ENCODE data around the gene ACIN1. TPM values are rescaled to one million over a fixed set of nuclear protein-coding genes. Genes with fewer than 3 reads are reported as not detected.

Gene ACIN1
- polyA plus RNA-seq, 1 donor: 225 TPM

DNA sequence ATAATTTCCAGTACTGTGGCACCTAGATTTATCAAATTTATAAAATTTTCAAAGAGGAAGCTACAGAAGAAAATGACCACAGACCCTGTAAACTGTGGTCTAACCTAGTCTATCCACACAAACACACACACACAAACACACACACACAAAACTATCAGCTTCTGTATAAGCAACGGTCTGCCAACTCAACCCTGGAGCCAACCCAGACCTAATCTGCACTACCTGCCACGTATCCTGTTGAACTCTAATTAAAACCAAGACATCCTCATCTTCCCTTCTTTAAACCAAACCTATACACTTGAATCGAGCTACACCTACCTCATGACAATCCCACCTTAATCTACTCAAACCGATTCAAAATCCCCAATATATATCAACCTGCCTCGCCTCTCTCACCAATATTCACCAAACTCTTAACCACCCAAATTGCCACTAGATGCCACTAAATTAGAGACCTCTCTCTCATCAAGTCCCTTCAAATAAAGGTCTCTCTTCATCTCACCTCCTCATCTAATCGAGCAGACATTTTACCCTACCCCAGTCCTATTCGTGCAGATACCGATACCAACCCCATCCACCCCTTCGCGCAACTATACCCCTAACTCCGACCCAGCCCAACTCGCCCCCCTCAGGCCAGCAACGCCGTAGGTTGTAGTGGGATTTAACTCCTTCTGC lies 808 bp downstream of the ACIN1 start:
- 0% methylated on average over 4 of the region's 14 CpGs for WGBS (ENCODE audit: insufficient coverage, low lambda C conversion rate)
- H3K36me3 ChIP-seq (ENCODE audit: control insufficient read depth, insufficient read depth, low read length): peaks cover 46% of the 10 kb centered on the region
- peak overlapping the region; percentile 95 for H3K4me3 ChIP-seq (ENCODE audit: low read length)
- peaks cover 13% of the 10 kb centered on the region for H3K4me1 ChIP-seq (ENCODE audit: control insufficient read depth, insufficient read depth, low read length)
- DNase-seq: no peak
- no peaks in the 10 kb centered on the region for H3K27me3 ChIP-seq (ENCODE audit: control insufficient read depth, insufficient read depth, low read length)
- no peaks in the 10 kb centered on the region for H3K9me3 ChIP-seq (ENCODE audit: control insufficient read depth, low read depth, low read length)
- H3K27ac ChIP-seq (ENCODE audit: low read length): peak overlapping the region; percentile 98

DNA sequence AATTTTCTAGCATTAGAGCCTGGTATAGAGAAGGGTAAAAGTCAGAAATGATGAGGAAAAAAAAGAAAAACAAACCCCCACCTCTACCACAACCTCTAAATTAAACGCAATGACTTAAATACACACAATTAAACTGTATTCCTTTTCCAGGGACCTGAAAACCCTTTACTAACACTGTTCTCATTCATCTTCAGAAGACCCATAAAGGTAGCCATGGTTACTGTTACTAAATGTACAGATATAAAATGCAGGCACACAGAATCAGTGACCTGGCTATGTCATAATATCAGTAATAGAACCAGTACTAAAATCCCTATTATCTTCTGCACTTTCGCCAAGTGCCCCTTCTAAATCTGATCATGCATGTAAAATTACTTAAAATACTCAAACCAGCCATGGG lies 1.4 kb downstream of the ACIN1 start:
- peaks cover 13% of the 10 kb centered on the region for H3K4me1 ChIP-seq (ENCODE audit: control insufficient read depth, insufficient read depth, low read length)
- H3K27me3 ChIP-seq (ENCODE audit: control insufficient read depth, insufficient read depth, low read length): no peaks in the 10 kb centered on the region
- peak overlapping the region; percentile 95 for H3K4me3 ChIP-seq (ENCODE audit: low read length)
- DNase-seq: no peak
- H3K27ac ChIP-seq (ENCODE audit: low read length): no peak overlapping the region
- WGBS (ENCODE audit: insufficient coverage, low lambda C conversion rate): 60% methylated on average over 1 of the region's 2 CpGs
- no peaks in the 10 kb centered on the region for H3K9me3 ChIP-seq (ENCODE audit: control insufficient read depth, low read depth, low read length)
- peaks cover 48% of the 10 kb centered on the region for H3K36me3 ChIP-seq (ENCODE audit: control insufficient read depth, insufficient read depth, low read length)

DNA sequence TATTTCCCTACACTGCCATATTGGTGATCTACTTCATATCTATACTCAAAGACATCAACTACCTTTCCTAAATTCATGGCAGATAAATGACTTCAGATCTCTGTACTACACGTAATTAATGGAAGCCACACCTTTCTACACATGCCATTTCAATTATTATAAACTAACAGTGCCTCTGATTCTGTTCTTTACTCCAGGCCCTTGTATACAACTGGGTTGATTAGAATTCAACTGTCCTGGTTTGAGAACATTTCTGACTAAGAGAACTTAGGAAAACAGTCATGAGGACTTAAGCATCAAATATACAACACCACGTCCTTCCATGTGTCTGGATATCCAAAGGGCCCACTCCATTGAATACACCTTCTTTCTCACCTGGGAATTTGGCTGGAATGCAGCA lies 1.8 kb downstream of the ACIN1 start:
- Histone ChIP-seq H3K9me3 (ENCODE audit: control insufficient read depth, low read depth, low read length) (no peaks in the 10 kb centered on the region), H3K27ac (ENCODE audit: low read length) (no peak overlapping the region), H3K4me3 (ENCODE audit: low read length) (peak overlapping the region; percentile 95), H3K4me1 (ENCODE audit: control insufficient read depth, insufficient read depth, low read length) (peaks cover 13% of the 10 kb centered on the region), H3K36me3 (ENCODE audit: control insufficient read depth, insufficient read depth, low read length) (peaks cover 48% of the 10 kb centered on the region), H3K27me3 (ENCODE audit: control insufficient read depth, insufficient read depth, low read length) (no peaks in the 10 kb centered on the region)
- no peak for DNase-seq
- 50% methylated on average over 1 of the region's 2 CpGs for WGBS (ENCODE audit: insufficient coverage, low lambda C conversion rate)

DNA sequence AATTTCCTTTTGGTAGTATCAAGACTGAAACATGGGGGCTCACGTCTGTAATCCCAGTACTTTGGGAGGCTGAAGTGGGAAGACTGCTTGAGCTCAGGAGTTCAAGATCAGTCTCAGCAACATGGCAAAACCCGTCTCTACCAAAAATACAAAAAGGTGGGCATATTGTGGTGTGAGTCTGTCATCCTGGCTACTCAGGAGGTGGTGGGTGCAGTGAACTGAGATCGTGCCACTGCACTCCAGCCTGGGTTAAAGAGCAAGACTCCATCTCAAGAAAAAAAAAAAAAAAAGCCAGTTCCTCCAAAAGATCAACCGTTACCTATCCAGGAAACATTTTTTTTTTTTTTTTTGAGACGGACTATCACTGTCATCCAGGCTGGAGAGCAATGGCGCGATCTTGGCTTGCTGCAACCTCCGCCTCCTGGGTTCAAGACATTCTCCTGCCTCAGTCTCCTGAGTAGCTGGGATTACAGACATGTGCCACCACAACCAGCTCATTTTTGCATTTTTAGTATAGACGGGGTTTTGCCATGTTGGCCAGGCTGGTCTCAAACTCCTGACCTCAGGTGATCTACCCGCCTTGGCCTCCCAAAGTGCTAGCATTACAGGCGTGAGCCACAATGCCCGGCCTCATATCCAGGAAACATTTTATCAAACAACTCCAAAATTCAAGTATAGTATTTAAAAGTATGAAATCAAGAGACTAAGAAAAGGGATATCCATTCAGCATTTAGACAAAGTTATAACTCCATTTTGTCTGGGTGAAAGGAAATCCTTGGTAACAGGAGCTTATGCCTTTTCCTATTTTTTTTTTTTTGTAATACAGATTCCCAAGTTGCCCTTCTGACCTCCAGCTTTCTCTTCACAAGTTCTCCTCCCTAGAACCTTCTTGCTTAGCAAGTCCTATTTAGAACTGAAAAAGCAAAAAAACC lies 3.4 kb downstream of the ACIN1 start:
- Histone ChIP-seq H3K27ac (ENCODE audit: low read length) (no peak overlapping the region), H3K36me3 (ENCODE audit: control insufficient read depth, insufficient read depth, low read length) (peaks cover 52% of the 10 kb centered on the region), H3K27me3 (ENCODE audit: control insufficient read depth, insufficient read depth, low read length) (no peaks in the 10 kb centered on the region), H3K4me1 (ENCODE audit: control insufficient read depth, insufficient read depth, low read length) (peaks cover 13% of the 10 kb centered on the region), H3K9me3 (ENCODE audit: control insufficient read depth, low read depth, low read length) (no peaks in the 10 kb centered on the region), H3K4me3 (ENCODE audit: low read length) (no peak overlapping the region)
- no CpG with 5 or more reads among the region's 12 CpGs for WGBS (ENCODE audit: insufficient coverage, low lambda C conversion rate)
- DNase-seq: no peak

DNA sequence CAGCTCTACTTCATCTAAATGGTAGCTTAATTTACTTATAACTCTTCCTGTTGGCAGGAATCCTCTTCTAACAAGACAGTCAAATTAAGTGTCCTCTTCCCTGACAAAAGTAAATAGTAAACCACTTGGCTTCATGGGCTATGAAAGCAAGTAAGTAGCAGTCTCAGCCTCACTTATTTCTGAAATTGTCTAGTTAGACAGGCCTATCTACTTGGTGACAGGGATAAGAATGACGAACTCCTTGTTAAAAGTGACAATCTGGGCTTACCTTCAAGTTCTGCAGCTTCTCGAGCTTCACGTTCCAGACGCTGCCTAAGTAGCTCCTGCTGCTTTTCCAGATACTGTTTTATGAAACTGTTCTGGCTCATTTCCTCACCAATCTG lies 4.7 kb downstream of the ACIN1 start:
- Histone ChIP-seq H3K27me3 (ENCODE audit: control insufficient read depth, insufficient read depth, low read length) (no peaks in the 10 kb centered on the region), H3K9me3 (ENCODE audit: control insufficient read depth, low read depth, low read length) (no peaks in the 10 kb centered on the region), H3K27ac (ENCODE audit: low read length) (no peak overlapping the region), H3K4me1 (ENCODE audit: control insufficient read depth, insufficient read depth, low read length) (peaks cover 18% of the 10 kb centered on the region), H3K36me3 (ENCODE audit: control insufficient read depth, insufficient read depth, low read length) (peaks cover 63% of the 10 kb centered on the region), H3K4me3 (ENCODE audit: low read length) (no peak overlapping the region)
- WGBS (ENCODE audit: insufficient coverage, low lambda C conversion rate): no CpG with 5 or more reads among the region's 4 CpGs
- DNase-seq: no peak

DNA sequence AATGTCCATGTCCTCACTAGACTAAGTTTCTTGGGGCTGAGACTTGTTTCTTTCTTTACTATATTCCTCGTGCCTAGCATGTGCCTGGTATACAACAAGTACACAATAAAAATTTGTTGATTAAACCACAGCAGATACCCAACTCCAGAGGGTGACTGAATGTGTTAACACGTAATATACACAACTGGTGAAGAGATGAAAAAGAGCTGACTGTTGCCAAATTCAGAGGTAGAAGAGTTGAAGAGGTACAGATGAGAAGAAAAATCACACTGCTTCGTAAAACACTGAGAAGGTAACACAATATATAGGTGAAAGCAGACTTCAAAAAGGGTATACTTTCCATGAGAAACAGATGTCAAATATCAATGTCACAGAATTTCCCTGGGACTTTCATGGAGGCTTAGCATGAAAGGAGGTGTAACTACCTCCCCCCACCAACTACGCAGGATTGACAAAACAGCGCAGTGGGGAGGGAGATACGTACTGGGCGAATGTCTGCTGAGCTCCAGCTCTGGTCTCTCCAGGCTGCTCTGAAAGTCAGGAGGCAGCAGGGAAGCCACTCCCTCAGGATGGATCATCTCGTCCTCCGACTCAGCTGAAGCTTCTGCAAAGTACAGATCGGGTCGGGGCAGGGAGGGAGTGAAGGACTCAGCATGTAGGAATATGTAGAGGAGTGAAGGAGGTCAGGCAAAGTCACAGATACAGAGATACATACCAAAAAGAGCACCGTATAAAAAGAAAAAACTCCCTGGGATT lies 5.3 kb downstream of the ACIN1 start:
- no peaks in the 10 kb centered on the region for H3K27me3 ChIP-seq (ENCODE audit: control insufficient read depth, insufficient read depth, low read length)
- H3K9me3 ChIP-seq (ENCODE audit: control insufficient read depth, low read depth, low read length): no peaks in the 10 kb centered on the region
- H3K4me3 ChIP-seq (ENCODE audit: low read length): no peak overlapping the region
- no peak overlapping the region for H3K27ac ChIP-seq (ENCODE audit: low read length)
- no peak for DNase-seq
- H3K4me1 ChIP-seq (ENCODE audit: control insufficient read depth, insufficient read depth, low read length): peaks cover 18% of the 10 kb centered on the region
- peaks cover 67% of the 10 kb centered on the region for H3K36me3 ChIP-seq (ENCODE audit: control insufficient read depth, insufficient read depth, low read length)
- 100% methylated on average over 1 of the region's 12 CpGs for WGBS (ENCODE audit: insufficient coverage, low lambda C conversion rate)

DNA sequence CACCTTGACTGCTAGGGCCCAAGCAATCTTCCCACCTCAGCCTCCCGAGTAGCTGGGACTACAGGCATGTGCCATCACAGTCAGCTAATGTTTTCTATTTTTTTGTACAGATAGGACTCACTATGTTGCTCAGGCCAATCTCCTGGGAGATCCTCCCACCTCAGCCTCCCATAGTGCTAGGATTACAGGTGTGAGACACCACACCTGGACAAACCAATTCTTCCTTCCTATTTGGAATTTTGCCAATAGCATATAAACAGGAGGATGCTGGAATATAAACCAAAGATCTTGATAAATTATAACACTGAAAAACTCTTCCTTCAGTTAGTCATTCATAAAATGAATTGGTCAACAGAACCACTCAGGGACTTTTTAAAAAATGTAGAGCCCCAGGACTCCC lies 8.4 kb downstream of the ACIN1 start:
- no CpG with 5 or more reads among the region's 1 CpG for WGBS (ENCODE audit: insufficient coverage, low lambda C conversion rate)
- Histone ChIP-seq H3K4me1 (ENCODE audit: control insufficient read depth, insufficient read depth, low read length) (peaks cover 5% of the 10 kb centered on the region), H3K4me3 (ENCODE audit: low read length) (no peak overlapping the region), H3K27me3 (ENCODE audit: control insufficient read depth, insufficient read depth, low read length) (no peaks in the 10 kb centered on the region), H3K27ac (ENCODE audit: low read length) (peak overlapping the region; percentile 65), H3K9me3 (ENCODE audit: control insufficient read depth, low read depth, low read length) (no peaks in the 10 kb centered on the region), H3K36me3 (ENCODE audit: control insufficient read depth, insufficient read depth, low read length) (peaks cover 82% of the 10 kb centered on the region)
- no peak for DNase-seq

DNA sequence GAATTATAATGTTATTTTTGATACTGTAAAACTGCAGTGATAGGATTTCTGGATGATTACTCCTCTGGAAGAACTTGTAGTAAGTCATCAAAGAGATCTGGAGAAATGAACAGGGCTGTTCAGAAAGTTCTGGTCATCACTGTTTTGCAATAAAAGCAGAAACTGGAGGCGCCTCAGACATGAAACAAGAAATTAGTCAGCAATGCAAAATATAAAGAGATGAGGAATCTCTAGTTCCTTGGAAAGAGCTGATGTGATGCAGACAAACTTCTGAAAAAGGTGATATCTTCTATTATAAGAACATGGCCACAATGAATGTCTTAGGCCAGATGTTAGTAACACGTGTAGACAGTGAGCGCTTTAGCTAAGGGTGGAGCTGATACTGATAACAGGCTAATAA lies 9.5 kb downstream of the ACIN1 start:
- Histone ChIP-seq H3K4me1 (ENCODE audit: control insufficient read depth, insufficient read depth, low read length) (peaks cover 5% of the 10 kb centered on the region), H3K4me3 (ENCODE audit: low read length) (no peak overlapping the region), H3K27ac (ENCODE audit: low read length) (peak overlapping the region; percentile 65), H3K9me3 (ENCODE audit: control insufficient read depth, low read depth, low read length) (no peaks in the 10 kb centered on the region), H3K36me3 (ENCODE audit: control insufficient read depth, insufficient read depth, low read length) (peaks cover 81% of the 10 kb centered on the region), H3K27me3 (ENCODE audit: control insufficient read depth, insufficient read depth, low read length) (no peaks in the 10 kb centered on the region)
- no CpG with 5 or more reads among the region's 3 CpGs for WGBS (ENCODE audit: insufficient coverage, low lambda C conversion rate)
- DNase-seq: peak in 1 of 2 donors; percentile 50

DNA sequence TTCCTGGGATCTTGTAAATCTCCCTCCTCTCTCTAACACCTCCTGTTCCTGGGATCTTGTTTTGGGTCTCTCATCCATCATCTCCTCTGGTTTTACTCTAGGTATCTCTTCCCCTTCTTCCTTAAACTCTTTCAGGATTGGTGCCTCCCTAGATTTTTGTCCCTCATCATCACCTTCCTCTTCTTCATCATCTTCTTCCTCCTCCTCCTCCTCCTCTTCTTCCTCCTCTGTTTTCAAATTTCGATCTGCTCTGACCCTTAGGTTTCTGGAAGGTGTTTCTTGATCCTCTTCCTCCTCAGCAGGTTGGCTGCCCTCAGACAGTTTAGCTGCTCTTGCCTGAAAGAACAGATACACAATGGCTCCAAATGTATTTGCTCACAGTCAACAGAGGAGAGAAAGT lies 14.5 kb downstream of the ACIN1 start:
- Histone ChIP-seq H3K27me3 (ENCODE audit: control insufficient read depth, insufficient read depth, low read length) (no peaks in the 10 kb centered on the region), H3K4me3 (ENCODE audit: low read length) (no peak overlapping the region), H3K36me3 (ENCODE audit: control insufficient read depth, insufficient read depth, low read length) (peaks cover 84% of the 10 kb centered on the region), H3K9me3 (ENCODE audit: control insufficient read depth, low read depth, low read length) (no peaks in the 10 kb centered on the region), H3K27ac (ENCODE audit: low read length) (no peak overlapping the region), H3K4me1 (ENCODE audit: control insufficient read depth, insufficient read depth, low read length) (peaks cover 27% of the 10 kb centered on the region)
- 100% methylated on average over 1 of the region's 1 CpG for WGBS (ENCODE audit: insufficient coverage, low lambda C conversion rate)
- no peak for DNase-seq

DNA sequence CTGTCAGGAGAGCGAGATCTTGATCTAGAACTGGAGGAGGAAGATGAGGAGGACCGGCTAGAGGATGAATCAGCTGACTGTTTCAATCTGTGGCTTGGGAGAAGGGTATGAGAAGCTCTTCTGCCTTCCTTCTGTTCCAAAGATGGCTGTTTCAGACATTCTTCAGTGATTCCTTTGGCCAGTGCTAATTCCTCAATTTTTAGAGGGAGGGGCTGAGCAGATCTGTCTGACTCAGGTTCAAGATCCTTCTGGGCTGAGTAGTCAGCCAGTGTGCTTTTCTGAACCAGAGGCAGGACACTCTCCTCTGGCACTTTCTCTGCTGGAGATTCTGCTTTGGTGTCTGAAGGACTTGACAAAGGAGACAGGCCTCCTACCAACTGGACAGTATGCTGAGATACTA lies 15.2 kb downstream of the ACIN1 start:
- no CpG with 5 or more reads among the region's 2 CpGs for WGBS (ENCODE audit: insufficient coverage, low lambda C conversion rate)
- H3K9me3 ChIP-seq (ENCODE audit: control insufficient read depth, low read depth, low read length): no peaks in the 10 kb centered on the region
- H3K36me3 ChIP-seq (ENCODE audit: control insufficient read depth, insufficient read depth, low read length): peaks cover 85% of the 10 kb centered on the region
- DNase-seq: no peak
- H3K27ac ChIP-seq (ENCODE audit: low read length): peak overlapping the region; percentile 97
- peaks cover 30% of the 10 kb centered on the region for H3K4me1 ChIP-seq (ENCODE audit: control insufficient read depth, insufficient read depth, low read length)
- H3K4me3 ChIP-seq (ENCODE audit: low read length): no peak overlapping the region
- H3K27me3 ChIP-seq (ENCODE audit: control insufficient read depth, insufficient read depth, low read length): no peaks in the 10 kb centered on the region

Data from large intestine (tissue), 3 donors.